GM20431 (cell line): Measurements from ENCODE around the gene PSMA6.

ENCODE experiments used
- in situ Hi-C: fragments of 300-500 bp; cut with MseI, MboI; formaldehyde crosslinking; loops from one replicate; pipeline ENCODE4 v1.15.0; 2020; ENCODE audit warnings: low sequenced_read_pairs; ENCODE audit not compliant: unreplicated experiment

The PSMA6 gene

GRCh38 chr14:35362911-35363374 is 70.8 kb downstream of the PSMA6 start:
- in situ Hi-C loops: no loop called here

- in situ Hi-C loops: no loop called here
Observed at GRCh38 chr14:35365130-35366055, 73.2 kb downstream of the PSMA6 start.

GRCh38 chr14:35366056-35366451 is 73.9 kb downstream of the PSMA6 start:
- in situ Hi-C loops: no loop called here

GRCh38 chr14:35366521-35366976 is 74.4 kb downstream of the PSMA6 start:
- in situ Hi-C loops: no loop called here

- in situ Hi-C loops: no loop called here
Observed at GRCh38 chr14:35367056-35367372, 74.8 kb downstream of the PSMA6 start.
